Nephron progenitor cell (in vitro differentiated cells): ENCODE results near the gene IGLON5.

Experiments
- DNase-seq: peaks from one replicate; pipeline ENCODE4 v3.0.0; 2021
- H3K27ac Mint-ChIP-seq: 2 replicates; pipeline ENCODE4 v1.8.0; 2021; ENCODE audit warnings: mild to moderate bottlenecking, moderate library complexity, mixed read lengths
- H3K27me3 Mint-ChIP-seq: 2 replicates; pipeline ENCODE4 v1.8.0; 2021; ENCODE audit warnings: mild to moderate bottlenecking, low read depth, mixed read lengths; ENCODE audit not compliant: poor library complexity
- H3K36me3 Mint-ChIP-seq: 2 replicates; pipeline ENCODE4 v1.8.0; 2021; ENCODE audit warnings: low read depth, mixed read lengths
- H3K4me1 Mint-ChIP-seq: 2 replicates; pipeline ENCODE4 v1.8.0; 2021; ENCODE audit warnings: mixed read lengths
- H3K4me3 Mint-ChIP-seq: 2 replicates; pipeline ENCODE4 v1.8.0; 2021; ENCODE audit warnings: mild to moderate bottlenecking, moderate library complexity, mixed read lengths
- H3K9me3 Mint-ChIP-seq: 2 replicates; pipeline ENCODE4 v1.8.0; 2021; ENCODE audit warnings: mild to moderate bottlenecking, moderate library complexity, mixed read lengths
- CTCF ChIP-seq: fragments of 200-600 bp; sonication (generic); IDR thresholded peaks from 2 replicates; pipeline ENCODE4 v1.5.0; 2021; ENCODE audit warnings: antibody characterized with exemption

The IGLON5 gene

GRCh38 chr19:51357952-51358351 is 46.5 kb downstream of the IGLON5 start:
- Mint-ChIP-seq H3K27ac (no peak overlapping the region), H3K36me3 (no peaks in the 10 kb centered on the region), H3K4me3 (no peak overlapping the region), H3K27me3 (no peaks in the 10 kb centered on the region), H3K4me1 (peaks cover 53% of the 10 kb centered on the region), H3K9me3 (no peaks in the 10 kb centered on the region)
- no peak for DNase-seq
- TF ChIP-seq CTCF: no peak

- H3K4me1 Mint-ChIP-seq: peaks cover 59% of the 10 kb centered on the region
- no peaks in the 10 kb centered on the region for H3K9me3 Mint-ChIP-seq
- no peak for TF ChIP-seq CTCF
- no peak for DNase-seq
- H3K36me3 Mint-ChIP-seq: no peaks in the 10 kb centered on the region
- H3K27me3 Mint-ChIP-seq: no peaks in the 10 kb centered on the region
- no peak overlapping the region for H3K4me3 Mint-ChIP-seq
- H3K27ac Mint-ChIP-seq: peak overlapping the region; percentile 64
Measured at GRCh38 chr19:51359294-51359693, 47.9 kb downstream of the IGLON5 start.

GRCh38 chr19:51361239-51361638 is 49.8 kb downstream of the IGLON5 start:
- Mint-ChIP-seq H3K4me3 (no peak overlapping the region), H3K27ac (no peak overlapping the region), H3K27me3 (no peaks in the 10 kb centered on the region), H3K9me3 (no peaks in the 10 kb centered on the region), H3K36me3 (no peaks in the 10 kb centered on the region), H3K4me1 (peaks cover 60% of the 10 kb centered on the region)
- no peak for DNase-seq
- no peak for TF ChIP-seq CTCF

- Mint-ChIP-seq H3K4me3 (peak overlapping the region; percentile 56), H3K27me3 (no peaks in the 10 kb centered on the region), H3K27ac (peak overlapping the region; percentile 19), H3K4me1 (peaks cover 53% of the 10 kb centered on the region), H3K9me3 (no peaks in the 10 kb centered on the region), H3K36me3 (no peaks in the 10 kb centered on the region)
- no peak for DNase-seq
- no peak for TF ChIP-seq CTCF
Measured at GRCh38 chr19:51364200-51365106, 53.0 kb downstream of the IGLON5 start.

GRCh38 chr19:51365211-51365964 is 53.9 kb downstream of the IGLON5 start:
- Mint-ChIP-seq H3K9me3 (no peaks in the 10 kb centered on the region), H3K27me3 (no peaks in the 10 kb centered on the region), H3K27ac (peak overlapping the region; percentile 87), H3K4me1 (peaks cover 55% of the 10 kb centered on the region), H3K4me3 (peak overlapping the region; percentile 99), H3K36me3 (no peaks in the 10 kb centered on the region)
- TF ChIP-seq CTCF: no peak
- no peak for DNase-seq
